Measurements from ENCODE around the gene RHPN2. TPM values are rescaled to one million over a fixed set of nuclear protein-coding genes. Genes with fewer than 3 reads are reported as not detected.
"Not testable (repeated sequence)": the region's sequence is repeated elsewhere in the genome, so short reads cannot be mapped to it uniquely, and the experiment has no call there.

Gene RHPN2
- total RNA-seq, 2 donors from 2014 or later = 11.2 to 54.4 TPM

DNA sequence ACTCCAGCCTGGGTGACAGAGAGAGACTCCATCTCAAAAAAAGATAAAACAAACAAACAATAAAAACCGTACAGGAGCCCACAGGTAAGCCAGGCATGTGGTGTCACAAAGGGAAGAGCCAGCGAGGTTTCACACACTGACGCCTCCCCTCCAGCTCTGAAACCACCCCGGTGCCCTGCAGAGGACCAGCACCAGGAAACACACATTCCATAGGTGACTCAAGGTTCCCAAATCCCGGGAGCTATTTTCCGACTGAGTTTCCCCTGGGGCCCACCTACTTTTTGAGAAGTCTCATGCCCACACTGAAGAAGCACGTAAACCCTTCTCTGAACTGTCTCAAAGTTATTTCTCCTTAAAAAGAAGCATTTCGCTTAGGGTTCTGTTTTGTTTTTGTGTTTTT lies 40.3 kb downstream of the RHPN2 start:
- H3K4me1 ChIP-seq = peaks cover 5% of the 10 kb centered on the region
- H3K4me3 ChIP-seq = no peak overlapping the region
- intact Hi-C loops (cut with DNase I) = no loop called here
- ATAC-seq (no peak), DNase-seq (no peak)
- no peaks in the 10 kb centered on the region for H3K9me3 ChIP-seq
- H3K27ac ChIP-seq = no peak overlapping the region
- TF ChIP-seq, protein P1, sequence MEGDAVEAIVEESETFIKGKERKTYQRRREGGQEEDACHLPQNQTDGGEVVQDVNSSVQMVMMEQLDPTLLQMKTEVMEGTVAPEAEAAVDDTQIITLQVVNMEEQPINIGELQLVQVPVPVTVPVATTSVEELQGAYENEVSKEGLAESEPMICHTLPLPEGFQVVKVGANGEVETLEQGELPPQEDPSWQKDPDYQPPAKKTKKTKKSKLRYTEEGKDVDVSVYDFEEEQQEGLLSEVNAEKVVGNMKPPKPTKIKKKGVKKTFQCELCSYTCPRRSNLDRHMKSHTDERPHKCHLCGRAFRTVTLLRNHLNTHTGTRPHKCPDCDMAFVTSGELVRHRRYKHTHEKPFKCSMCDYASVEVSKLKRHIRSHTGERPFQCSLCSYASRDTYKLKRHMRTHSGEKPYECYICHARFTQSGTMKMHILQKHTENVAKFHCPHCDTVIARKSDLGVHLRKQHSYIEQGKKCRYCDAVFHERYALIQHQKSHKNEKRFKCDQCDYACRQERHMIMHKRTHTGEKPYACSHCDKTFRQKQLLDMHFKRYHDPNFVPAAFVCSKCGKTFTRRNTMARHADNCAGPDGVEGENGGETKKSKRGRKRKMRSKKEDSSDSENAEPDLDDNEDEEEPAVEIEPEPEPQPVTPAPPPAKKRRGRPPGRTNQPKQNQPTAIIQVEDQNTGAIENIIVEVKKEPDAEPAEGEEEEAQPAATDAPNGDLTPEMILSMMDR (IDR thresholded peaks at IDR 0.05) = no peak
- no peak for TF ChIP-seq POLR2A (IDR thresholded peaks at IDR 0.05)
- H3K27me3 ChIP-seq = no peaks in the 10 kb centered on the region
- WGBS, 2 donors = 81 to 87% methylated on average over 8 of the region's 8 CpGs
- no peaks in the 10 kb centered on the region for H3K36me3 ChIP-seq (replicated peaks in 1 of 2; ENCODE audit: insufficient read depth in 1 of 2, low read depth in 2 of 2)

DNA sequence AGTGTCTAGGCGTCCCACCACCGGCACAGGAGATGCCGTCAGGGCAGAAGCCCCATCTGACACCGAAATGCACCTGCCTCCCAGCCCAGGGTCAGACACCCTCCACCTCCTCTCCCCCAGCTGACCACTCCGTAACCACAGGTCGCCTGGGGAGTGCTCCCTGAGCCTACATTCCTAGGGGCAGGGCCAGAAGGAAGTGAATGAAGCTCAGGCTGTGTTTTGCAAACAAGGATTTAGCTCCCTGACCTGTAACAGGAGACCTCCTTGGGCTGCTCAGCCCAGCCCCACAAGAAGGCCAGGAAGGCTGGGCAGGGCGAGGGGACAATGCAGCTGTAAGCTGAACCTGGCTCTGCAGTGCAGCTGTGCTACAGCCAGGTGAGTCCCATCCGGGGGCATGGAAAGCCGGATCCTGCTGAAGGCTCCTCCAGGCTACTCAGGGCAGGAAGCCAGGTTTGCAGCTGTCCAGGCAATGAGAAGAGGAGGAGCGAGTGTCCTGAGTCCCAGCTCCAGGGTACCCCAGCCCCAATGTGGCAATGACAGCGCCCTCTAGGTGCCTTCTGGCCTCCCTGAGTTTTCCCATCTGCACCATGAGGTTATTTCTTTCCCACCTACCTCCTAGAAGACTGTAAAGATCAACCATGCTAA lies 42.1 kb downstream of the RHPN2 start:
- intact Hi-C loops (cut with DNase I) = no loop called here
- Histone ChIP-seq H3K27me3 (no peaks in the 10 kb centered on the region), H3K9me3 (no peaks in the 10 kb centered on the region), H3K4me3 (no peak overlapping the region), H3K4me1 (peaks cover 5% of the 10 kb centered on the region), H3K27ac (peak overlapping the region in 1 of 4 donors; percentile 13), H3K36me3 (replicated peaks in 1 of 2; ENCODE audit: insufficient read depth in 1 of 2, low read depth in 2 of 2) (no peaks in the 10 kb centered on the region)
- WGBS, 2 donors = 63 to 67% methylated on average over 10 to 11 of the region's 11 CpGs
- no peak for ATAC-seq
- TF ChIP-seq POLR2A (IDR thresholded peaks at IDR 0.05) = no peak
- TF ChIP-seq, protein P1 (IDR thresholded peaks at IDR 0.05) = no peak
- DNase-seq = no peak

DNA sequence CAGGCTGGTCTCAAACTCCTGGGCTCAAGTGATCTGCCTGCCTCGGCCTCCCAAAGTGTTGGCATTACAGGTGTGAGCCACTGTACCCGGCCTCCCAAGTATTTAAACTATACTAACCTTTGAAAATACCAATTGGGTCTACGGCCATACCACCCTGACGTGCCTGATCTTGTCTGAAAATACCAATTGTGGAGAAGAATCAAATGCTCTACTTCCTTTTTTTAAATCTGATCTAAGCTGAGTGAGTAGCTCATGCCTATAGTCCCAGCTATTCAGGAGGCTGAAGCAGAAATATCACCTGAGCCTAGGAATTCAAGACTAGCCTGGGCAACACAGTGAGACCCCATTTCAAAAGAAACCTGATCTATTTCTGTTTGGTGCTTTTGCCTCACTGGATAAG lies 53.8 kb downstream of the RHPN2 start:
- DNase-seq; H3K9me3 ChIP-seq; intact Hi-C loops (cut with DNase I); ATAC-seq; H3K27me3 ChIP-seq; H3K27ac ChIP-seq; H3K4me1 ChIP-seq; H3K4me3 ChIP-seq; H3K36me3 ChIP-seq (replicated peaks in 1 of 2; ENCODE audit: insufficient read depth in 1 of 2, low read depth in 2 of 2): not testable (repeated sequence)
- 95 to 96% methylated on average over 4 of the region's 4 CpGs for WGBS, 2 donors

DNA sequence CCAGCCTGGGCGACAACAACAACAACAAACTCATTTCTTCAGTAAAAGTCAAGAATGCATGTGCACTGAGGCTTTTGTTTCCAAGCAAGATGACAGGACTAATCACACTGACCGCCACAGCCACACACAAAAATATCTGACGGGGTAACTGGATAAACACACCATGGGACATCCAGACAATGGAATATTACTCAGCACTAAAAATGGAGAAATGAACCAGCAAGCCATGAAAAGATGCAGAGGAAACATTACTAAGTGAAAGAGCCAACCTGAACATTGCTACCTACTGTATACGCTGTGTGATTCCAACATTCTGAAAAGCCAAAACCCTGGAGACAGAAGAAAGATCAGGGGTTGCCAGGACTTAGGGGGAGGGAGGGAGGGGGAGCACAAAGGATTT lies 56.0 kb downstream of the RHPN2 start:
- intact Hi-C loops (cut with DNase I) = no loop called here
- TF ChIP-seq, protein P1 (IDR thresholded peaks at IDR 0.05) = no peak
- no peak for TF ChIP-seq POLR2A (IDR thresholded peaks at IDR 0.05)
- Histone ChIP-seq H3K4me3 (no peak overlapping the region), H3K4me1 (no peaks in the 10 kb centered on the region), H3K27me3 (no peaks in the 10 kb centered on the region), H3K9me3 (no peaks in the 10 kb centered on the region), H3K36me3 (replicated peaks in 1 of 2; ENCODE audit: insufficient read depth in 1 of 2, low read depth in 2 of 2) (no peaks in the 10 kb centered on the region), H3K27ac (no peak overlapping the region)
- no peak for DNase-seq
- 90 to 100% methylated on average over 4 of the region's 4 CpGs for WGBS, 2 donors
- no peak for ATAC-seq

DNA sequence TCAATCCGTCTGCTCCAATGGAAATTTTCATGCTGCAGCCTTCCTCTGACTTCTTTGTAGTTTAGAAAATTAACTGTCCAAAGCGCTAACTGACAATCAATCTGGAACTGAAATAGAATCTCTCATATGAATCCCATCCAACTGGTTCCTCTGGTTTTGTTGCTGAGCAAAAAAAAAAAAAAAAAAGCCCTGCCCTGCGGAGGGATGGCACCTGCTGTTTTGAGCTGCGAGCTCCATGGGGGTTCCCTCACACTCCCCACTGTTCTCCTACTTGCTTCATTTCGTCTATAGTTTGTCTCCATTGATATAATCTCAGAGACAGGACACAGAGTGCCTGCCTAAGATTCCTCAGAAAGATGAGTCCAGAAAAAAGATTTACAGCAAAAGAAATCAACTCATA lies 59.2 kb downstream of the RHPN2 start:
- intact Hi-C loops (cut with DNase I) = no loop called here
- WGBS, 2 donors = 42 to 44% methylated on average over 5 of the region's 5 CpGs
- Histone ChIP-seq H3K27me3 (no peaks in the 10 kb centered on the region), H3K36me3 (replicated peaks in 1 of 2; ENCODE audit: insufficient read depth in 1 of 2, low read depth in 2 of 2) (no peaks in the 10 kb centered on the region), H3K4me3 (no peak overlapping the region), H3K4me1 (peaks cover 11% of the 10 kb centered on the region), H3K27ac (peak overlapping the region in 2 of 4 donors; percentile 10 to 63), H3K9me3 (no peaks in the 10 kb centered on the region)
- DNase-seq (no peak), ATAC-seq (no peak)
- TF ChIP-seq POLR2A (IDR thresholded peaks at IDR 0.05) = no peak
- TF ChIP-seq, protein P1 (IDR thresholded peaks at IDR 0.05) = no peak

DNA sequence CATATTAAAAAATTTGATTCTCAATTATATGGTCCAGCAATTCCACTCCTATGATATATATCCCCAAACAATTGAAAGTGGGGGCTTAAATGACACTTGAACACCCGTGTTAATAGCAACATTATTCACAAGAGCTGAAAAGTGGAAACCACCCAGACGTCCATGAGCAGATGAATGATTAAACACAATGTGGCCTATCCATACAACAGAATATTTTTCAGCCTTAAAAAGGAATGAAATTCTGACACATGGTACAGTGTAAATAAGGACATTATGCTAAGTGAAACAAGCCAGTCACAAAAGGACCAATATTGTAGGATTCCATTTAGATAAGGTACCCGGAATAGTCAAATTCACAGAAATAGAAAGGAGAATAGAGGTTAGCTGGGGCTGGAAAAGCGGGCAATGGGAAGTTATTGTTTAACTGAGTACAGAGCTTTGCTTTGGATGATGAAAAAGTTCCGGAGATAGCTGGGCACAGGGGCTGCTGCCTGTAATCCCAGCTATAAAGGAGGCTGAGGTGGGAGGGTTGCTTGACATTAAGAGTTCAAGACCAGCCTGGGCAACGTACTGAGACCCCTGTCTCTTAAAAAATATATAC lies 61.2 kb downstream of the RHPN2 start:
- H3K36me3 ChIP-seq (replicated peaks in 1 of 2; ENCODE audit: insufficient read depth in 1 of 2, low read depth in 2 of 2); DNase-seq; H3K9me3 ChIP-seq; H3K4me3 ChIP-seq; H3K27me3 ChIP-seq; intact Hi-C loops (cut with DNase I): not testable (repeated sequence)
- Histone ChIP-seq H3K27ac (peak overlapping the region in 3 of 4 donors; percentile 40 to 51 (median 48)), H3K4me1 (peaks cover 11% of the 10 kb centered on the region)
- ATAC-seq = peak; percentile 63
- 51 to 56% methylated on average over 6 of the region's 6 CpGs for WGBS, 2 donors

DNA sequence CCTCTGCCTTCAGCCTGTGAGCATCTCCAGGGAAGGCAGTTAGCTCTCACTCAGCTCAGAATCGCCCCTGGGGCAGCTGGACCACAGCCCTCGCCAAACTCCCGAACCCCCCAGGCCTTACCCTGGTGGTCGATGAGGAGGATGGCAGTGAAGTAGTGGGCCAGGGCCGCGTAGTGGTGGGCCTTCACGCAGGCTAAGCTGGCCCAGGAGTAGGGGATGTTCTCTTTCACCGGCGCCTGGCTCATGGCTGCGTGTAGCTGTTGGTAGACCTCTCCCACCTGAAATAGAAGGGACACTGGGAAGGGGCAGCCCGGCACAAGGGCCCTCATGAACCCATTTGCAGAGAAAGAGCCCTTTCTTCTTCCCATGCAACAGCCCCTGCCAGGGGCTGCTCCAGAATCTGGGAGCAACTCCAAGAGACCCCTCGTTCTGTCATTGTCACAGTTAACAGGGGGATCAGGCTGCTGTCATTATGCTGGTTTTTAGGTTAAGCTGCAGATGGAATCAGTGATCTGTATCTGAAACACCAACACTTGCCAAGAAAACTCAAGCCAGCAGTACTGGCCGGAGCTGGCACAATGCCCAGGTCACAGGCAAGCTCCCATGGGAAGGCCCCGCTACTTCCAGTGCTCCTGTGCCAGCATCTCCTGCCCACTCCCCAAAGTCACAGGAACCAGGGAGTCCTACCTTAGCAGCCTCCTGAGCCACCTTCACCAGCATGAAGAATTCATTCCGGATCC lies 62.4 kb downstream of the RHPN2 start:
- H3K4me1 ChIP-seq = peaks cover 11% of the 10 kb centered on the region
- intact Hi-C loops (cut with DNase I); H3K36me3 ChIP-seq (replicated peaks in 1 of 2; ENCODE audit: insufficient read depth in 1 of 2, low read depth in 2 of 2); H3K27me3 ChIP-seq; ATAC-seq; H3K9me3 ChIP-seq; H3K4me3 ChIP-seq: not testable (repeated sequence)
- peak; percentile 16 to 38 (median 24) for DNase-seq
- 72 to 87% methylated on average over 10 to 15 of the region's 15 CpGs for WGBS, 2 donors
- peak overlapping the region in 3 of 4 donors; percentile 30 to 48 (median 48) for H3K27ac ChIP-seq
